ENCODE data around the gene KRTAP10-5. TPM values are rescaled to one million over a fixed set of nuclear protein-coding genes. Genes with fewer than 3 reads are reported as not detected.

Gene KRTAP10-5
- total and polyA plus RNA-seq, 12 donors: not detected

- intact Hi-C loops (cut with DNase I): no loop called here
- 71% methylated on average over 6 of the region's 6 CpGs for WGBS, 2 donors
- no peak overlapping the region for H3K4me3 ChIP-seq
- peaks cover 0 to 61% (median 22%) of the 10 kb centered on the region in 7 donors for H3K27me3 ChIP-seq
- no peak for ATAC-seq
- no peak overlapping the region for H3K27ac ChIP-seq
- H3K9me3 ChIP-seq: peaks cover 0 to 33% (median 3%) of the 10 kb centered on the region in 11 donors
- no peak for DNase-seq
- TF ChIP-seq CTCF (IDR thresholded peaks at IDR 0.05): no peak
- H3K4me1 ChIP-seq: no peaks in the 10 kb centered on the region
- no peaks in the 10 kb centered on the region for H3K36me3 ChIP-seq
These were observed 3.4 kb upstream of the KRTAP10-5 start for GRCh38 chr21:44583800-44584147.

GRCh38 chr21:44583089-44583799 is 2.8 kb upstream of the KRTAP10-5 start:
- TF ChIP-seq CTCF (IDR thresholded peaks at IDR 0.05): no peak
- peaks cover 0 to 61% (median 22%) of the 10 kb centered on the region in 7 donors for H3K27me3 ChIP-seq
- no peak overlapping the region for H3K4me3 ChIP-seq
- H3K36me3 ChIP-seq: no peaks in the 10 kb centered on the region
- intact Hi-C loops (cut with DNase I): no loop called here
- peak in 3 of 8 donors; percentile 66 to 78 (median 71) for ATAC-seq
- peaks cover 0 to 33% (median 3%) of the 10 kb centered on the region in 11 donors for H3K9me3 ChIP-seq
- WGBS, 2 donors: 9 to 17% methylated on average over 11 of the region's 11 CpGs
- no peak overlapping the region for H3K27ac ChIP-seq
- DNase-seq: no peak
- no peaks in the 10 kb centered on the region for H3K4me1 ChIP-seq

GRCh38 chr21:44582055-44582454 is 1.7 kb upstream of the KRTAP10-5 start:
- Histone ChIP-seq H3K27me3 (peaks cover 0 to 58% (median 22%) of the 10 kb centered on the region in 7 donors), H3K4me3 (no peak overlapping the region), H3K27ac (no peak overlapping the region), H3K4me1 (no peaks in the 10 kb centered on the region), H3K36me3 (no peaks in the 10 kb centered on the region), H3K9me3 (peaks cover 0 to 41% (median 11%) of the 10 kb centered on the region in 11 donors)
- intact Hi-C loops (cut with DNase I): no loop called here
- DNase-seq (no peak), ATAC-seq (no peak)
- TF ChIP-seq CTCF (IDR thresholded peaks at IDR 0.05): no peak
- WGBS, 2 donors: 51 to 63% methylated on average over 15 of the region's 15 CpGs

- WGBS, 2 donors: 84 to 89% methylated on average over 3 of the region's 3 CpGs
- DNase-seq: no peak
- no peak for TF ChIP-seq CTCF (IDR thresholded peaks at IDR 0.05)
- Histone ChIP-seq H3K27me3 (peaks cover 0 to 50% (median 17%) of the 10 kb centered on the region in 7 donors), H3K4me3 (no peak overlapping the region), H3K27ac (no peak overlapping the region), H3K9me3 (peaks cover 0 to 44% (median 18%) of the 10 kb centered on the region in 11 donors), H3K36me3 (no peaks in the 10 kb centered on the region), H3K4me1 (no peaks in the 10 kb centered on the region)
- intact Hi-C loops (cut with DNase I): no loop called here
- ATAC-seq: no peak
These were observed 754 bp upstream of the KRTAP10-5 start for GRCh38 chr21:44581158-44581557.

Measured in heart right ventricle (tissue), 16 donors.